GM19467 (cell line): ENCODE results near the gene VWF.
"Not testable (repeated sequence)": the region's sequence is repeated elsewhere in the genome, so short reads cannot be mapped to it uniquely, and the experiment has no call there.

Experiments used
- ATAC-seq: cut with Tn5 transposase; IDR thresholded peaks from one replicate; pipeline ENCODE4 v1.9.1; 2021; ENCODE audit warnings: mild to moderate bottlenecking, moderate library complexity; ENCODE audit not compliant: unreplicated experiment

VWF gene

GRCh38 chr12:6146509-6146908 is 22.0 kb upstream of the VWF start:
- ATAC-seq, result no peak

GRCh38 chr12:6145564-6145963 is 21.1 kb upstream of the VWF start:
- ATAC-seq, result no peak

DNA sequence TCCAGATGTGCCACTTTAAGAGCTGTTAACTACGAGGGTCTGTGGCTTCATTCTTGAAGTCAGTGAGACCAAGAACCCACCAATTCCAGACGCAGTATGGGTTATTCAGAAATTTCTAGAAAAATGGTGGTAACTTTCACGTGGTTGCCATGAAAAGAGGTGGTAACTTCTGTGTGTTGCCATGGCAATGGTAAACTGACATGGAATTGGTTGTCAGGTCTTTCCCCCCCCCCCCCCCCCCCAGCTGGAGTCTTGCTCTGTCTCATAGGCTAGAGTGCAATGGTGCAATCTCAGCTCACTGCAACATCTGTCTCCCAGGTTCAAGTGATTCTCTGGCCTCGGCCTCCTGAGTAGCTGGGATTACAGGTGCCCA is 18.8 kb upstream of the VWF start:
- ATAC-seq, result no peak

- not testable (repeated sequence) for ATAC-seq
These were observed 18.2 kb upstream of the VWF start for GRCh38 chr12:6142368-6143302.

DNA sequence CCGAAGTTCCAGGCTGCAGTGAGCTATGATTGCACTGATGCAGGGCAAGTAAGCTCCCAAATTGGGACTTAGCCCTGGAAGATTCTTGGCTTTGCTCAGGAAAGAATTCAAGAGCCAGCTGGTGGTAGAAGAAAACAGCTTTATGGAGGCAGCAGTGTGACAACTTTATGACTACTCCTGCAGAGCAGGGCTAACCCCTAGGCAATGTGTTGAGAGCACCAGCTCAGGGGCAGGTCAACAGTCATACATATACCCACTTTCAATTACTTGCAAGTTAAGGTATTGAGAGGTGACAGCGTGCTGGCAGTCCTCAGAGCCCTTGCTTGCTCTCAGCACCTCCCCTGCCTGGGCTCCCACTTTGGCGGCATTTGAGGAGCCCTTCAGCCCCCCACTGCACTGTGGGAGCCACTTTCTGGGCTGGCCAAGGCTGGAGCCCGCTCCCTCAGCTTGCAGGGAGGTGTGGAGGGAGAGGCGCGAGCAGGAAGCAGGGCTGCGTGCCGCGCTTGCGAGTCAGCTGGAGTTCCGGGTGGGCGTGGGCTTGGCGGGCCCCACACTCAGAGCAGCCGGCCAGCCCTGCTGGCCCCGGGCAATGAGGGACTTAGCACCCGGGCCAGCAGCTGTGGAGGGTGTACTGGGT is 17.4 kb upstream of the VWF start:
- ATAC-seq, result not testable (repeated sequence)

- ATAC-seq, result no peak
These were observed 16.4 kb upstream of the VWF start for GRCh38 chr12:6140651-6141447.

- ATAC-seq, result no peak
These were observed 10.6 kb upstream of the VWF start for GRCh38 chr12:6135071-6135470.

GRCh38 chr12:6133642-6134041 is 9.2 kb upstream of the VWF start:
- ATAC-seq, result no peak

DNA sequence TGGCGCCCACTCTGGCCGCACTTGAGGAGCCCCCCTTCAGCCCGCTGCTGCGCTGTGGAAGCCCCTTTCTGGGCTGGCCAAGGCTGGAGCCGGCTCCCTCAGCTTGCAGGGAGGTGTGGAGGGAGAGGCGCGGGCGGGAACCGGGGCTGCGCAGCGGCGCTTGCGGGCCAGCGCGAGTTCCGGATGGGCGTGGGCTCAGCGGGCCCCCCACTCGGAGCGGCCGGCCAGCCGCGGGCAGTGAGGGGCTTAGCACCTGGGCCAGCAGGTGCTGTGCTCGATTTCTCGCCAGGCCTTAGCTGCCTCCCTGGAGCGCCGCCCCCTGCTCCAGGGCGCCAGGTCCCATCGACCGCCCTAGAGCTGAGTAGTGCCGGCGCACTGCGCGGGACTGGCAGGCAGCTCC is 8.0 kb upstream of the VWF start:
- ATAC-seq, result no peak

GRCh38 chr12:6125310-6125608 is 789 bp upstream of the VWF start:
- no peak for ATAC-seq

- no peak for ATAC-seq
These were observed 1.2 kb downstream of the VWF start for GRCh38 chr12:6123258-6123657.

- no peak for ATAC-seq
These were observed 2.3 kb downstream of the VWF start for GRCh38 chr12:6122201-6122600.

DNA sequence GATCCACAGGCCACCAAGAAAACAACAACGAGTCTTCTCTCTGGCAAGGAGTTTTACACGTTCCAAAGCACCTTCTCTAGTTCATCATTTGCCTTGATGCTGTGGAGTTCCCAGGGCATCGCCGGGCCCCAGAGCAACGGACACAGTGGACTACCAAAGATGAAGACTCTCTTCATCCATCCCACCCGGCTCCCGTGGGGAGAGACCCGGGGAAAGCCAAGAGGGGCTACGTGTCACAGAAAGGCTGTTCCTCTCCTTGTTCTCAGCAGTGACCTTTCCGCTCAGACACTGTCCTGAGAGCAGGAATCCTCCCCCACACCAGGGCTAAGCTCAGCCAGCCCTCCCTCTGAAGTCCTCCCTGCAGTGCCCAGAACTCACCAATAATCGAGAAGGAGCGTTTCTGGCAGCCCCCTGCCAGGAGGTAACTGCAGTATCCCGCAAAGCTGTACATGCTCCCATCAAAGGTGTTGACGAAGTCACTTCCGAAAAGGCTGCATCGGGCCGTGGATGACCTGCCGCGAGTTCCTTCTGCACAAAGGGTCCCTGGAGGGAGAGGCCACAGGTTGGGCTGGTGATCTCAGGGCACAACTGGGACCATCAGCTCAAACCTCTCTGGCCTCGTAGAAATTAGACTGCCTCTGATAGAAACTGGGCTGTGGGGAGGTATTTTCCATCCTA is 3.5 kb downstream of the VWF start:
- no peak for ATAC-seq

GRCh38 chr12:6118891-6119568 is 5.4 kb downstream of the VWF start:
- no peak for ATAC-seq

- no peak for ATAC-seq
These were observed 7.9 kb downstream of the VWF start for GRCh38 chr12:6116471-6117021.

GRCh38 chr12:6115389-6115788 is 9.1 kb downstream of the VWF start:
- ATAC-seq, result no peak

DNA sequence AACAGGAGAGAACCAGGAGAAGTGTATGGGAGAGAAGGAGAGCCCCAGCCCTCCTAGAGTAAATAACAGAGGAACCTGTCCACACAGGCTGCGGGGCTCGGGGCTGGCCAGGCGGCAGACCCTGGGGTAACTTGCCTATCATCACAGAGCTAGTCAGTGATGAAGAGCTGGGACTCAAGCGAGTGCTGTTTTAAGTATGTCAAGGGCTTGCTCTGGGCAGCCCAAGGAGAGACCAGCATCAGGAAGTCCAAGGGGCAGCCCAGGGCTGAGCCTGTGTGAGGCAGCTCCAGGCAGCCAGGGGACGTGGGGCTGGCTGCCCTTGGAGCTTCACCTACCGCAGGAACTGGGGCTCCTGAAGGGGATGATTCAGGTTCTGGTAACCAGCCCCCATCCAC is 10.0 kb downstream of the VWF start:
- no peak for ATAC-seq

GRCh38 chr12:6113691-6114475 is 10.6 kb downstream of the VWF start:
- no peak for ATAC-seq

- no peak for ATAC-seq
These were observed 12.5 kb downstream of the VWF start for GRCh38 chr12:6112004-6112403.

DNA sequence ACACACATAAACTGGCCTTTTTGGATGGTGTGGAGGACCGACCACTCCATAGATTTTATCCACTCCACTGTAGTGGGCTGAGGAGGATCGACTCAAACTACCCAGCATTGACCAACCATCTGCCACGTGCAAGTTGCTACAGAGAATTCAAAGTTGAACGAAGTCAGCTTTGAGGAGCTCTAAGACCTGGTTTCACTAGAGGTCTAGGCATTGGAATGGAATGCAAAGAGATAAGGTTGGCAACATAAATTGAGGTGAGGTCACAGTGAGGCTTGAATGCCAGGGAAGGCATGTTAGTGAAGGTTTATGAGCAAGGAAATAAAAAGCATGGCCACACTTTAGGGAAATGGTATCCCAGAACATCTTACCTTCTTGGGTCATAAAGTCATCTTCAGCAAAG is 14.5 kb downstream of the VWF start:
- no peak for ATAC-seq
